Islet precursor cell (in vitro differentiated cells): ENCODE results near the gene GATA2.

Experiments
- DNase-seq: peaks from one replicate; pipeline ENCODE4 v3.0.0-alpha.2; 2018

Gene GATA2

GRCh38 chr3:128455786-128456748 is 36.9 kb downstream of the GATA2 start:
- DNase-seq: no peak

DNA sequence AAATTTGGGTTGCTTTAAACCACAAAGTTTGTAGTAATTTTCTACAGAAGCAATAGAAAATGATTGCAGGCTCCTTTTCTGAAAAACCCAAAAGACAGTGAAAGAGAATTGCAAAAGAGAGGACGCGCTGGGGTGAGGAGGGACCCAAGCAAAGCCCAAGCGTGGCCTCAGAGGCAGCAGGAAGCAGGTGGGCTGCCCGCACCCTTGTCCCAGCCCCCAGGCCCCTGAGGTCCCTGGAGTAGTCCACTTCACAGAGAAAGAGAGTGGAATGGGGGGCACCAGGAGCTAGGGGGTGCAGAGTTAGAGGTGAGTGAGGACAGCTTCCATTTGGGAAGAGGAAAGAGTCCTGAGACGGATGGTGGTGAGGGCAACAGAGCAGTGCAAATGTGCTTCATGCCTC is 37.9 kb downstream of the GATA2 start:
- DNase-seq: no peak

- no peak for DNase-seq
Measured at GRCh38 chr3:128454310-128454618, 38.7 kb downstream of the GATA2 start.

GRCh38 chr3:128453501-128454309 is 39.3 kb downstream of the GATA2 start:
- peak; percentile 73 for DNase-seq

- DNase-seq: no peak
Measured at GRCh38 chr3:128452678-128453275, 40.2 kb downstream of the GATA2 start.

DNA sequence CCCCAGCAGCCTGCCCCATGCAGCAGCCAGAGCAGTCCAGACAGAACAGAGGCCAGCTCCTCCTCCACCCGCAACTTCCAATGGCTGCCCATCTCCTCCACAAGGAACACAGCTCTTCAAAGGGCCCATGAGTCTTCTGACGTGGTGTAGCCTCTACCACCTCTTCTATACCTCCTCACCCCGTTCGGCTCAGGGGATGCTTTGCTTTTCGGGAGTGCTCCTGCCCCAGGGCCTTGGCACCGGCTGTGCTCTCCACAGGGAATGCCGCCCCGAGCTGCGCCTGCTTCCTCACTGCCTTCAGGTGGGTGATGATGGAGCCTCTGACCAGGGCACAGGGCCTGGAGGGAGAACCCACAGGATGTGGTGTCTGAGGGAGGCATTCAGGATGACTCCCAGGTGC is 40.9 kb downstream of the GATA2 start:
- no peak for DNase-seq

- no peak for DNase-seq
Measured at GRCh38 chr3:128449111-128449638, 43.8 kb downstream of the GATA2 start.

- no peak for DNase-seq
Measured at GRCh38 chr3:128448491-128448890, 44.5 kb downstream of the GATA2 start.

GRCh38 chr3:128447561-128448013 is 45.4 kb downstream of the GATA2 start:
- DNase-seq: no peak

GRCh38 chr3:128446821-128447220 is 46.2 kb downstream of the GATA2 start:
- no peak for DNase-seq

- no peak for DNase-seq
Measured at GRCh38 chr3:128445357-128445756, 47.6 kb downstream of the GATA2 start.

- DNase-seq: no peak
Measured at GRCh38 chr3:128443771-128444170, 49.2 kb downstream of the GATA2 start.

DNA sequence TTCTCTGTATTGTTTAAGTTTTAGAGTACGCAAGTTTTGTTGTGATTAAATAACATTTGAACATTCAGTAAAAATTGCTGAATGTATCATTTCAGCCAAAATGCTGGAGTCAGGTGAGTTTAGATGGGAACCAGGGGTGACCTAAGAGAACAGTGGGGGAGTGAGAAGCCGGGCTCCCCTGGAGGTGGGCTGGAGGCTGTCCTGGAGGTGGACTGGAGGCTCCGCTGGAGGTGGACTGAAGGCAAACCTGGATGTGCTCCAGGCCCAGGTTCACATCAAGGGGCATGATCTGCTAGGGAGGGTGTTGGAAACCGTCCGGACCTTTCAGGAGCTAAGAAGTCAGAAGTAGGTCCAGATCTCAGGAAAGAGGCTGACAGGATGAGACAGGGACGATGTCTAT is 50.1 kb downstream of the GATA2 start:
- DNase-seq: no peak

DNA sequence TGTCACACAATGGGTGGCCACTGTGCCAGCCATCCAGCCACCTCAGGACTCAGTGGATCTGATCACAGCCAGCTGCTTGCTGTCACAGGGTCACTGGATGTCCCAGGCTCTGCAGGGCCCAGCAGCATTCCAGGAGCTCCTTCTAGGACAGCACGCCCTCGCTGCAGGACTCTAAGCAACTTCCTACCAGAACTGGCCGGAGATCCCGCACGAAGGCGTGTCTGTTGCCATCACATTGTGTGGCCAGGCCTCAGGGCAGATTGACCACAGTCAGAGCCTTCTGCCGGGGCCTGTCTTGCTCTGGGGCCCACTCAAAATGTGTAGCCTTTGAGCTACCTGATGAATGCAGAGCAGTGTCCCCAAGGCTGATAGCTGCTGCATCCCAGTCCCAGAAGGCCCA is 50.9 kb downstream of the GATA2 start:
- DNase-seq: peak; percentile 78

- DNase-seq: no peak
Measured at GRCh38 chr3:128439226-128439625, 53.8 kb downstream of the GATA2 start.

GRCh38 chr3:128438488-128439072 is 54.4 kb downstream of the GATA2 start:
- no peak for DNase-seq

DNA sequence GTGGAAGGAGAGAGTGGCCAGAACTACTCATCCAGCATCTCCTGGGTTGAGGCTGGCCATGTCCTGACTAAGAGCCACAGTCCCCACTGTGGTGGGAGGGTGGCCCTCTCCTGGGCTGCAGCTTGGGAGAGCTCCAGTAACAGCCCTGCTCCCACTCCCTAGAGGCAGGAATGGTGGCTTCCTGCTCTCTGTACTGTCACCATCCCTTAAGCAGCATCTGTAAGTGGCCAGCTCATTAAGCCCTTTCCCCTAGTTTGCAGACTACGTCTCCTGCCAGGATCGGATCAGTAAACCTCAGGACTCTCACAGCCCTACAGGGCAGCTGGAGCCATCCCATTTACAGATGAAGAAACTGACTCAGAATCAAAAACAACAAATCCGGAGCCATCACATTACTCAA is 56.8 kb downstream of the GATA2 start:
- DNase-seq: peak; percentile 71

DNA sequence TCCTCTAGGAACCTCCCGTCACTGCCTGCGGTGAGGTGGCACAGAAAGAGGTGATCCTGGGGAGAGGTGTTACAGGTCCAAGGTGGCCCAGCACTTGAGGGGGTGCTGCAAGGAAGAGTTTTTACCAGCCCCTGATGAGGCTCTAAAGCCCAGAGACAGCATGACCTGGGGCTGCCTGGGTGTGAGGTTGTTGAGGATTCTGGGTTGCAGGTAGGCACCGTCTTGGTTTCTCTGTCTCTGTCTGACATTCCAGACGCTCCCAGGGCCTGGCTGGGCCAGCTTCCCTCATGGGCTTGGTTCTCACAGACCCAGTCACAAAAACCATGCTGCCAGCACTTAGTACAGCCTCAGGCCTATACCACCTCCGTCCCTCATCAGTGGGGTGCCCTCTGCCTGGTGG is 57.4 kb downstream of the GATA2 start:
- DNase-seq: peak; percentile 84

GRCh38 chr3:128435058-128435457 is 57.9 kb downstream of the GATA2 start:
- DNase-seq: peak; percentile 99

DNA sequence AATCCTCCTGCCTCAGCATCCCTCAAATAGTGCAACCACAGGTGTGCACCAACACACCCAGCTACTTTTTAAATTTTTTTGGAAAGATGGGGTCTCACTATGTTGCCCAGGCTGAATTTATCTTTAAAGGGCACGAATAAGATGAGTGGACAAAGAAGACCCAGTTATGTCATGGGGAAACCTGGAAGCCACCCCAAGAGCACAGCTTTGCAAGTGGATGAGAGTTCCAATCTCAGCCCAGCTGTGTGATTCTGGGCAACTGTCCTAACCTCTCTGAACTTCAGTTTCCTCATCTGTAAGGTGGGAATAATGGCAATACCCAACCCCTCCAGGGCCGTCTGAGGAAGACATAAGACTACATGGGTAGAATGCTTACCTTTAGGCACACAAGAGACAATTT is 58.5 kb downstream of the GATA2 start:
- no peak for DNase-seq

DNA sequence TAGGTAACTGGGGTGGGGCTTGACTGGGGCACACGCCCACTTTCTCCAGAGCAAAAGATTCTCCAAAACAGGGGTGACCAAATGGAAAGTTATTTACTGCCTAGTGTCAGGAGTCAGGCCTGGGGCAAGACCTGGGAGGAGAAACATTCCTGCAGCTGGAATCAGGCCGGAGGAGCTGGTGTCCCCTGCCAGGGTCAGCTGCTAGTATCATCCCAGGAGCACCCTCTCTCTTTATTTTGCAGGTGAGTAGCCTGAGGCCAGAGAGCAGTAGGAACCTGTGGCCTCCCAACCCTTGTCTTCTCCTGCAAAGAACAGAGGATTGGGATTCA is 59.2 kb downstream of the GATA2 start:
- DNase-seq: peak; percentile 96

GRCh38 chr3:128432971-128433836 is 59.8 kb downstream of the GATA2 start:
- peak; percentile 77 for DNase-seq
